Measurements from ENCODE around the gene LNP1. TPM values are rescaled to one million over a fixed set of nuclear protein-coding genes. Genes with fewer than 3 reads are reported as not detected.
"Not testable (repeated sequence)": the region's sequence is repeated elsewhere in the genome, so short reads cannot be mapped to it uniquely, and the experiment has no call there.

LNP1 gene
- total RNA-seq, 2 donors from 2014 or later, result 4.6 to 6.2 TPM

DNA sequence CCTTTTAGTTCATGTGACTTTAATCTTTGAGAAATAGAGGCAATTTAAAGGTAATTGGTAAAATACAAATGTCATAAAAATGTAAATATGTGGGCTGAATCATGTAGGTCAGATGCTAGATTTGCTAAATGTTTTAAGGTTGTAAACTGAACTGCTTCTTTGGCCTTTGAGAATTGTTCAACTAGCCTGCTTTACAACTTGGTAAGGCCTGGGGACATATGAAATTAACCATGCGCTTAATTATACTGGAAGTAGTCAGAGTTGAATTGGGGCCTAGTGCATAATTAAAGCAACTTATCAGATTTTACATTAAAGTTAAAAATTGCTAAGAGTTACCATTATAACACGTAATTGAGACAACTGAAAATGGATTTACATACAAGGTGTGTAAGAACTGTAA lies 70.1 kb downstream of the LNP1 start:
- H3K4me1 ChIP-seq, result no peaks in the 10 kb centered on the region
- H3K36me3 ChIP-seq (replicated peaks in 1 of 2; ENCODE audit: insufficient read depth in 1 of 2, low read depth in 2 of 2), result no peaks in the 10 kb centered on the region
- 68 to 70% methylated on average over 2 of the region's 2 CpGs for WGBS, 2 donors
- H3K27ac ChIP-seq, result no peak overlapping the region
- DNase-seq (no peak), ATAC-seq (no peak)
- no peaks in the 10 kb centered on the region for H3K9me3 ChIP-seq
- intact Hi-C loops (cut with DNase I), result no loop called here
- no peak overlapping the region for H3K4me3 ChIP-seq
- no peak for TF ChIP-seq POLR2A (IDR thresholded peaks at IDR 0.05)
- TF ChIP-seq, protein P1, sequence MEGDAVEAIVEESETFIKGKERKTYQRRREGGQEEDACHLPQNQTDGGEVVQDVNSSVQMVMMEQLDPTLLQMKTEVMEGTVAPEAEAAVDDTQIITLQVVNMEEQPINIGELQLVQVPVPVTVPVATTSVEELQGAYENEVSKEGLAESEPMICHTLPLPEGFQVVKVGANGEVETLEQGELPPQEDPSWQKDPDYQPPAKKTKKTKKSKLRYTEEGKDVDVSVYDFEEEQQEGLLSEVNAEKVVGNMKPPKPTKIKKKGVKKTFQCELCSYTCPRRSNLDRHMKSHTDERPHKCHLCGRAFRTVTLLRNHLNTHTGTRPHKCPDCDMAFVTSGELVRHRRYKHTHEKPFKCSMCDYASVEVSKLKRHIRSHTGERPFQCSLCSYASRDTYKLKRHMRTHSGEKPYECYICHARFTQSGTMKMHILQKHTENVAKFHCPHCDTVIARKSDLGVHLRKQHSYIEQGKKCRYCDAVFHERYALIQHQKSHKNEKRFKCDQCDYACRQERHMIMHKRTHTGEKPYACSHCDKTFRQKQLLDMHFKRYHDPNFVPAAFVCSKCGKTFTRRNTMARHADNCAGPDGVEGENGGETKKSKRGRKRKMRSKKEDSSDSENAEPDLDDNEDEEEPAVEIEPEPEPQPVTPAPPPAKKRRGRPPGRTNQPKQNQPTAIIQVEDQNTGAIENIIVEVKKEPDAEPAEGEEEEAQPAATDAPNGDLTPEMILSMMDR (IDR thresholded peaks at IDR 0.05), result no peak
- H3K27me3 ChIP-seq, result no peaks in the 10 kb centered on the region

GRCh38 chr3:100477851-100478360 lies 76.6 kb downstream of the LNP1 start:
- intact Hi-C loops (cut with DNase I); H3K27ac ChIP-seq; H3K4me3 ChIP-seq; H3K36me3 ChIP-seq (replicated peaks in 1 of 2; ENCODE audit: insufficient read depth in 1 of 2, low read depth in 2 of 2); ATAC-seq; H3K27me3 ChIP-seq; H3K4me1 ChIP-seq; DNase-seq; H3K9me3 ChIP-seq: not testable (repeated sequence)
- whole genome bisulfite sequencing, 2 donors, result 79 to 98% methylated on average over 7 to 10 of the region's 32 CpGs

- WGBS, 2 donors, result 88 to 92% methylated on average over 9 to 19 of the region's 25 CpGs
- ATAC-seq; H3K4me1 ChIP-seq; intact Hi-C loops (cut with DNase I); H3K27me3 ChIP-seq; H3K27ac ChIP-seq; H3K36me3 ChIP-seq (replicated peaks in 1 of 2; ENCODE audit: insufficient read depth in 1 of 2, low read depth in 2 of 2); DNase-seq; H3K4me3 ChIP-seq; H3K9me3 ChIP-seq: not testable (repeated sequence)
These were observed 77.2 kb downstream of the LNP1 start for GRCh38 chr3:100478521-100478920.

DNA sequence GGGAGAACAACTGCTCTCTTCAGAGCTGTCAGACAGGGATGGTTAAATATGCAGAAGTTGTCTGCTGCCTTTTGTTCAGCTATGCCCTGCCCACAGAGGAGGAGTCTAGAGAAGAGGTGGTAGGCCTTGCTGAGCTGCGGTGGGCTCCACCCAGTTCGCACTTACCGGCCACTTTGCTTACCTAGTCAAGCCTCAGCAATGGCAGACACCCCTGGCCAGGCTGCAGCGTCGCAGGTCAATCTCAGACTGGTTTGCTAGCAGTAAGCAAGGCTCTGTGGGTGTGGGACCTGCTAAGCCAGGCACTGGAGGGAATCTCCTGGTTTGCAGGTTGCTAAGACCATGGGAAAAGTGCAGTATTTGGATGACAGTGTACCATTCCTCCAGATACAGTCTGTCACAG lies 78.7 kb downstream of the LNP1 start:
- TF ChIP-seq POLR2A (IDR thresholded peaks at IDR 0.05), result no peak
- TF ChIP-seq, protein P1 (IDR thresholded peaks at IDR 0.05), result no peak
- H3K4me1 ChIP-seq, result no peaks in the 10 kb centered on the region
- no peak for ATAC-seq
- no peaks in the 10 kb centered on the region for H3K9me3 ChIP-seq
- no peak overlapping the region for H3K4me3 ChIP-seq
- no peaks in the 10 kb centered on the region for H3K27me3 ChIP-seq
- no peaks in the 10 kb centered on the region for H3K36me3 ChIP-seq (replicated peaks in 1 of 2; ENCODE audit: insufficient read depth in 1 of 2, low read depth in 2 of 2)
- no peak for DNase-seq
- H3K27ac ChIP-seq, result no peak overlapping the region
- whole genome bisulfite sequencing, 2 donors, result 76 to 84% methylated on average over 5 of the region's 5 CpGs
- intact Hi-C loops (cut with DNase I), result no loop called here

GRCh38 chr3:100482176-100482575 lies 80.8 kb downstream of the LNP1 start:
- H3K27ac ChIP-seq, result no peak overlapping the region
- no peaks in the 10 kb centered on the region for H3K27me3 ChIP-seq
- H3K36me3 ChIP-seq (replicated peaks in 1 of 2; ENCODE audit: insufficient read depth in 1 of 2, low read depth in 2 of 2), result no peaks in the 10 kb centered on the region
- H3K4me1 ChIP-seq, result no peaks in the 10 kb centered on the region
- intact Hi-C loops (cut with DNase I), result no loop called here
- no peak for DNase-seq
- 35 to 39% methylated on average over 2 of the region's 2 CpGs for WGBS, 2 donors
- H3K4me3 ChIP-seq, result no peak overlapping the region
- TF ChIP-seq POLR2A (IDR thresholded peaks at IDR 0.05), result no peak
- TF ChIP-seq, protein P1 (IDR thresholded peaks at IDR 0.05), result no peak
- no peak for ATAC-seq
- H3K9me3 ChIP-seq, result no peaks in the 10 kb centered on the region

GRCh38 chr3:100483529-100483928 lies 82.2 kb downstream of the LNP1 start:
- intact Hi-C loops (cut with DNase I), result no loop called here
- Histone ChIP-seq H3K4me1 (no peaks in the 10 kb centered on the region), H3K4me3 (no peak overlapping the region), H3K9me3 (no peaks in the 10 kb centered on the region), H3K27me3 (no peaks in the 10 kb centered on the region), H3K27ac (no peak overlapping the region), H3K36me3 (replicated peaks in 1 of 2; ENCODE audit: insufficient read depth in 1 of 2, low read depth in 2 of 2) (no peaks in the 10 kb centered on the region)
- no peak for DNase-seq
- ATAC-seq, result no peak
- 81 to 85% methylated on average over 1 of the region's 1 CpG for WGBS, 2 donors
- TF ChIP-seq, protein P1 (IDR thresholded peaks at IDR 0.05), result no peak
- TF ChIP-seq POLR2A (IDR thresholded peaks at IDR 0.05), result no peak

Data from body of pancreas (tissue), 4 donors.